H1 (cell line): ENCODE data around the gene ASXL1. TPM values are rescaled to one million over a fixed set of nuclear protein-coding genes. Genes with fewer than 3 reads are reported as not detected.

Experiments used
- CTCF ChIA-PET: fragments of 300-600 bp; sonication (Branson Sonifier 250); formaldehyde crosslinking; loops from one replicate; lab custom pipeline; 2021; ENCODE audit not compliant: partially characterized antibody; lab: Charles Lee
- POLR2A ChIA-PET: fragments of 300-600 bp; sonication (Branson Sonifier 250); formaldehyde crosslinking; loops from one replicate; lab custom pipeline; 2021; ENCODE audit warnings: inconsistent platforms; ENCODE audit not compliant: partially characterized antibody; lab: Charles Lee
- DNase-seq, 2 experiments: peaks; one replicate each; pipeline versions ENCODE4 v3.0.0 to v3.0.0-alpha.2; 2010 to 2022; ENCODE audit warnings: low spot score in 2 of 2, low read depth in 1 of 2, mixed read lengths in 1 of 2
- FAIRE-seq: peaks from 2 replicates; lab custom pipeline; 2011; peaks lifted over from hg19 to GRCh38; lab: Jason Lieb, UNC
- H2AFZ ChIP-seq: 2 replicates; pipeline ENCODE4 v1.8.1; 2012; ENCODE audit warnings: low read length, inconsistent platforms
- H2AK5ac ChIP-seq: 2 replicates; pipeline ENCODE4 v1.6.1; 2013; ENCODE audit warnings: low read depth, low read length
- H2BK120ac ChIP-seq: replicated peaks from 2 replicates; pipeline ENCODE3; 2013; ENCODE audit warnings: low read depth, low read length, inconsistent platforms
- H2BK12ac ChIP-seq: 2 replicates; pipeline ENCODE4 v1.6.1; 2013; ENCODE audit warnings: low read depth, low read length
- H2BK15ac ChIP-seq: 2 replicates; pipeline ENCODE4 v1.6.1; 2013; ENCODE audit warnings: low read length
- H2BK20ac ChIP-seq: 2 replicates; pipeline ENCODE4 v1.6.1; 2013; ENCODE audit warnings: low read length
- H2BK5ac ChIP-seq: 2 replicates; pipeline ENCODE4 v1.6.1; 2013; ENCODE audit warnings: low read depth, low read length
- H3K14ac ChIP-seq: 2 replicates; pipeline ENCODE4 v1.6.1; 2013; ENCODE audit warnings: inconsistent platforms; ENCODE audit not compliant: insufficient read length
- H3K18ac ChIP-seq: 2 replicates; pipeline ENCODE4 v1.6.1; 2013; ENCODE audit warnings: low read length; ENCODE audit errors: extremely low read depth
- H3K23ac ChIP-seq: 2 replicates; pipeline ENCODE4 v1.6.1; 2013; ENCODE audit warnings: inconsistent platforms; ENCODE audit not compliant: insufficient read length
- H3K23me2 ChIP-seq: 2 replicates; pipeline ENCODE4 v1.6.1; 2013; ENCODE audit warnings: low read depth, low read length
- H3K27ac ChIP-seq: 2 replicates; pipeline ENCODE4 v1.6.1; 2011; ENCODE audit warnings: low read depth, low read length, inconsistent platforms
- H3K27me3 ChIP-seq, 4 experiments: replicated peaks in 1 of 4; 1 replicate in 1 of 4; 2 replicates in 3 of 4; pipeline versions ENCODE4 v1.6.1 to v1.8.1; 2011 to 2013; ENCODE audit warnings: low read length in 3 of 4, mild to moderate bottlenecking in 3 of 4, inconsistent platforms in 2 of 4, mixed read lengths in 2 of 4, moderate library complexity in 1 of 4; ENCODE audit not compliant: control insufficient read depth in 3 of 4, insufficient read depth in 3 of 4; ENCODE audit errors: extremely low read depth in 1 of 4
- H3K36me3 ChIP-seq, 4 experiments: 2 replicates each; pipeline versions ENCODE4 v1.6.1 to v1.8.1; 2011 to 2013; ENCODE audit warnings: mild to moderate bottlenecking in 4 of 4, low read length in 3 of 4, moderate library complexity in 2 of 4, control low read depth in 1 of 4, inconsistent platforms in 1 of 4; ENCODE audit not compliant: insufficient read depth in 4 of 4, control insufficient read depth in 2 of 4
- H3K4ac ChIP-seq: replicated peaks from 2 replicates; pipeline ENCODE3; 2013; ENCODE audit warnings: low read length, low read depth, mixed read lengths, inconsistent platforms; ENCODE audit not compliant: insufficient read length
- H3K4me1 ChIP-seq, 4 experiments: replicated peaks in 1 of 4; 1 replicate in 1 of 4; 2 replicates in 3 of 4; pipeline versions ENCODE4 v1.6.1 to v1.8.1; 2011 to 2013; ENCODE audit warnings: low read length in 3 of 4, inconsistent platforms in 2 of 4, mixed read lengths in 1 of 4; ENCODE audit not compliant: insufficient read depth in 4 of 4, control insufficient read depth in 3 of 4
- H3K4me2 ChIP-seq, 2 experiments: 2 replicates each; pipeline versions ENCODE4 v1.6.1 to v1.8.1; 2011 to 2013; ENCODE audit warnings: low read depth in 2 of 2, low read length in 2 of 2, control low read depth in 1 of 2, inconsistent platforms in 1 of 2, mild to moderate bottlenecking in 1 of 2; ENCODE audit not compliant: insufficient read depth in 1 of 2
- H3K4me3 ChIP-seq, 4 experiments: fragments of 200-600, 300-600 bp in 1 of 4; sonication (generic), shearing (Covaris generic), sonication (Bioruptor Twin) in 1 of 4; 2 replicates each; pipeline versions ENCODE4 v1.5.1 to v1.8.1; 2011 to 2016; ENCODE audit warnings: low read length in 4 of 4, low read depth in 3 of 4, control low read depth in 2 of 4, inconsistent platforms in 2 of 4, mild to moderate bottlenecking in 2 of 4, mixed read lengths in 1 of 4, moderate library complexity in 1 of 4; ENCODE audit not compliant: insufficient read depth in 2 of 4; ENCODE audit errors: extremely low read depth in 1 of 4
- H3K56ac ChIP-seq: replicated peaks from 2 replicates; pipeline ENCODE3; 2013; ENCODE audit warnings: low read depth, mild to moderate bottlenecking, mixed read lengths, low read length, inconsistent platforms; ENCODE audit not compliant: insufficient read length
- H3K79me1 ChIP-seq: 2 replicates; pipeline ENCODE4 v1.6.1; 2013; ENCODE audit warnings: low read depth, low read length, control low read depth
- H3K79me2 ChIP-seq, 2 experiments: 2 replicates each; pipeline versions ENCODE4 v1.6.1 to v1.8.1; 2012 to 2013; ENCODE audit warnings: low read length in 2 of 2, mild to moderate bottlenecking in 2 of 2, inconsistent platforms in 1 of 2; ENCODE audit not compliant: insufficient read depth in 2 of 2, control insufficient read depth in 1 of 2
- H3K9ac ChIP-seq, 4 experiments: replicated peaks in 1 of 4; 1 replicate in 1 of 4; 2 replicates in 3 of 4; pipeline versions ENCODE4 v1.6.1 to v1.8.1; 2011 to 2013; ENCODE audit warnings: low read depth in 3 of 4, low read length in 3 of 4, control low read depth in 2 of 4, mild to moderate bottlenecking in 2 of 4, moderate library complexity in 2 of 4, inconsistent platforms in 1 of 4; ENCODE audit errors: extremely low read depth in 1 of 4
- H3K9me3 ChIP-seq, 2 experiments: 2 replicates each; pipeline versions ENCODE4 v1.6.1 to v1.8.1; 2012 to 2013; ENCODE audit warnings: mild to moderate bottlenecking in 2 of 2, moderate library complexity in 2 of 2, control low read depth in 1 of 2, inconsistent platforms in 1 of 2, low read depth in 1 of 2, low read length in 1 of 2, mixed read lengths in 1 of 2; ENCODE audit not compliant: insufficient read depth in 2 of 2
- H4K20me1 ChIP-seq, 2 experiments: replicated peaks in 1 of 2; 2 replicates each; pipeline versions ENCODE3 to v1.8.1; 2011 to 2013; ENCODE audit warnings: inconsistent platforms in 2 of 2, low read length in 2 of 2, mild to moderate bottlenecking in 1 of 2; ENCODE audit not compliant: insufficient read depth in 2 of 2, control insufficient read depth in 1 of 2
- H4K5ac ChIP-seq: 2 replicates; pipeline ENCODE4 v1.6.1; 2013; ENCODE audit warnings: low read length, low read depth, mixed read lengths, inconsistent platforms; ENCODE audit not compliant: insufficient read length
- H4K8ac ChIP-seq: 2 replicates; pipeline ENCODE4 v1.8.0; 2013; ENCODE audit warnings: mild to moderate bottlenecking, moderate library complexity, low read length, inconsistent platforms; ENCODE audit not compliant: insufficient read depth; ENCODE audit errors: extremely low read depth
- H4K91ac ChIP-seq: replicated peaks from 2 replicates; pipeline ENCODE3; 2013; ENCODE audit warnings: low read length, mixed read lengths, inconsistent platforms; ENCODE audit not compliant: insufficient read length
- ATF3 ChIP-seq: IDR thresholded peaks from 2 replicates; pipeline ENCODE4 v1.6.1; 2011; ENCODE audit warnings: low read depth, mild to moderate bottlenecking, low read length; ENCODE audit not compliant: insufficient read depth
- BRCA1 ChIP-seq: IDR thresholded peaks from 2 replicates; pipeline ENCODE4 v1.6.1; 2012; ENCODE audit warnings: low read depth, low read length, improper control_type of control experiment
- CHD1 ChIP-seq: IDR thresholded peaks from 2 replicates; pipeline ENCODE4 v1.6.1; 2012; ENCODE audit warnings: low read depth, low read length, improper control_type of control experiment
- GTF2F1 ChIP-seq: IDR thresholded peaks from 2 replicates; pipeline ENCODE4 v1.6.1; 2012; ENCODE audit warnings: low read depth, low read length, improper control_type of control experiment, borderline replicate concordance
- JUND ChIP-seq: IDR thresholded peaks from 2 replicates; pipeline ENCODE4 v1.6.1; 2011; ENCODE audit warnings: mild to moderate bottlenecking, improper control_type of control experiment, low read length
- KDM5A ChIP-seq: fragments of 200-600 bp; IDR thresholded peaks from 2 replicates; pipeline ENCODE4 v1.7.1; 2012; ENCODE audit warnings: mild to moderate bottlenecking, low read length, inconsistent platforms, mixed read lengths
- NRF1 ChIP-seq: IDR thresholded peaks from 2 replicates; pipeline ENCODE4 v1.6.1; 2011; ENCODE audit warnings: mild to moderate bottlenecking, low read depth, low read length, improper control_type of control experiment
- SAP30 ChIP-seq: fragments of 300-600 bp; sonication (generic); IDR thresholded peaks from 2 replicates; pipeline ENCODE4 v1.7.1; 2012; ENCODE audit warnings: low read length, moderate library complexity, mild to moderate bottlenecking, inconsistent platforms; ENCODE audit not compliant: insufficient read depth, insufficient replicate concordance
- SIN3A ChIP-seq, 2 experiments: IDR thresholded peaks in 1 of 2; conservative IDR thresholded peaks in 1 of 2; 2 replicates each; pipeline ENCODE4 v1.6.1; 2011 to 2012; ENCODE audit warnings: low read length in 2 of 2, improper control_type of control experiment in 1 of 2, low read depth in 1 of 2, mild to moderate bottlenecking in 1 of 2
- SIRT6 ChIP-seq: IDR thresholded peaks from one replicate; pipeline ENCODE4 v1.7.1; 2012; ENCODE audit warnings: low read length, inconsistent platforms
- SP4 ChIP-seq: IDR thresholded peaks from 2 replicates; pipeline ENCODE4 v1.6.1; 2012; ENCODE audit warnings: low read length, inconsistent platforms
- SRF ChIP-seq: IDR thresholded peaks from 2 replicates; pipeline ENCODE4 v1.6.1; 2011; ENCODE audit warnings: mild to moderate bottlenecking, low read depth, low read length, moderate library complexity
- TBP ChIP-seq: IDR thresholded peaks from 2 replicates; pipeline ENCODE4 v1.6.1; 2011; ENCODE audit warnings: low read depth, low read length, improper control_type of control experiment
- YY1 ChIP-seq: IDR thresholded peaks from 2 replicates; pipeline ENCODE4 v1.6.1; 2011; ENCODE audit warnings: low read depth, mild to moderate bottlenecking, low read length
- WGBS, 2 experiments: shearing (Covaris generic) in 1 of 2; methylation state at CpG; one replicate each; pipeline versions ENCODE4 v1.1.6 to v1.1.7; 2013 to 2015; ENCODE audit warnings: low lambda C conversion rate in 2 of 2, mixed read lengths in 2 of 2, inconsistent platforms in 1 of 2, low coverage in 1 of 2, missing lambda C conversion rate in 1 of 2; ENCODE audit not compliant: insufficient replicate concordance in 2 of 2, insufficient coverage in 1 of 2, insufficient read length in 1 of 2; ENCODE audit errors: extremely low coverage in 1 of 2, missing lambda C conversion rate in 1 of 2; 5-methylcytosine and 5-hydroxymethylcytosine counted together
- polyA plus RNA-seq, 7 experiments: library from polyadenylated mRNA; depleted of rRNA in 3 of 7; stranded (reverse) in 5 of 7; unstranded in 2 of 7; fragments of >200 nt in 5 of 7; fragments of 200-250 nt in 2 of 7; gene quantifications; 1 replicate in 5 of 7; 2 replicates in 1 of 7; 4 replicates in 1 of 7; pipeline versions ENCODE4 v1.2.1 to v1.2.3, GENCODE V29; 2011 to 2013; ENCODE audit warnings: missing spikeins in 2 of 7, mixed read lengths in 2 of 7
- total RNA-seq: library from RNA; stranded (reverse); fragmentation: NEBNext Ultra II Directional; extraction: Animal tissue kit (Norgen Biotek cat#: 25700); gene quantifications from 2 replicates; pipeline ENCODE4 v1.2.1, GENCODE V29; 2021

ASXL1 gene
- total and polyA plus RNA-seq, 2 of the 8 experiments (the other 6 are each of a cell fraction or from before 2014, with no cell fraction given), result 10.6 to 26.5 TPM

- H3K27ac ChIP-seq, result no peak overlapping the region
- H3K23ac ChIP-seq, result no peak overlapping the region
- no peak overlapping the region for H2AK5ac ChIP-seq
- DNase-seq (no peak), FAIRE-seq (no peak)
- no peak overlapping the region for H2AFZ ChIP-seq
- no peaks in the 10 kb centered on the region for H3K4me1 ChIP-seq
- no peak overlapping the region for H3K14ac ChIP-seq
- no peak overlapping the region for H3K9ac ChIP-seq
- H4K91ac ChIP-seq, result no peak overlapping the region
- 90% methylated on average over 3 of the region's 3 CpGs; no CpG with 5 or more reads in 1 of the 2 experiments for WGBS, 2 experiments
- H3K23me2 ChIP-seq, result no peaks in the 10 kb centered on the region
- no peak overlapping the region for H2BK5ac ChIP-seq
- no peak overlapping the region for H2BK15ac ChIP-seq
- no peaks in the 10 kb centered on the region for H3K9me3 ChIP-seq
- no peak for TF ChIP-seq YY1
- no peak for TF ChIP-seq GTF2F1
- no peak for TF ChIP-seq TBP
- TF ChIP-seq SIRT6, result no peak
- no peak for TF ChIP-seq SP4
- no peak for TF ChIP-seq CHD1
- no peak for TF ChIP-seq SIN3A (conservative IDR thresholded peaks at IDR 0.05 in 1 of 2, IDR thresholded peaks at IDR 0.05 in 1 of 2; ENCODE audit: low read depth in 1 of 2, low read length in 2 of 2)
- no peak for TF ChIP-seq KDM5A
- no peak for TF ChIP-seq NRF1
- no peak for TF ChIP-seq JUND
- TF ChIP-seq ATF3, result no peak
- no peak for TF ChIP-seq SAP30
- TF ChIP-seq SRF, result no peak
- no peak for TF ChIP-seq BRCA1
- H4K5ac ChIP-seq, result no peak overlapping the region
- H3K79me1 ChIP-seq, result no peaks in the 10 kb centered on the region
- no peak overlapping the region for H3K56ac ChIP-seq
- no peak overlapping the region for H2BK12ac ChIP-seq
- H3K36me3 ChIP-seq, result no peaks in the 10 kb centered on the region
- H2BK120ac ChIP-seq, result no peak overlapping the region
- no peak overlapping the region for H4K8ac ChIP-seq
- H3K79me2 ChIP-seq, result no peaks in the 10 kb centered on the region
- CTCF ChIA-PET, result interaction anchor here (0.6 to 0.7 kb wide), 3 partner anchors 51 to 1925 kb away, joined by 3 read pairs; no protein-coding TSS in a partner anchor
- POLR2A ChIA-PET, result interaction anchor here (0.6 kb wide), 1 partner anchor 640 kb away, joined by 5 read pairs; no protein-coding TSS in a partner anchor
- H3K27me3 ChIP-seq, result no peaks in the 10 kb centered on the region
- H3K4me2 ChIP-seq, result no peak overlapping the region
- H3K18ac ChIP-seq, result no peak overlapping the region
- no peak overlapping the region for H3K4ac ChIP-seq
- H3K4me3 ChIP-seq, result no peak overlapping the region
- no peak overlapping the region for H2BK20ac ChIP-seq
- peaks cover 0 to 3% of the 10 kb centered on the region in 2 experiments for H4K20me1 ChIP-seq
Measured at GRCh38 chr20:32385541-32385940, 27.4 kb downstream of the ASXL1 start.
